ENCODE measurements around the gene EEF1G.
A peak's percentile ranks its signal among the peaks of the same experiment; 100 is the strongest.

Gene EEF1G

DNA sequence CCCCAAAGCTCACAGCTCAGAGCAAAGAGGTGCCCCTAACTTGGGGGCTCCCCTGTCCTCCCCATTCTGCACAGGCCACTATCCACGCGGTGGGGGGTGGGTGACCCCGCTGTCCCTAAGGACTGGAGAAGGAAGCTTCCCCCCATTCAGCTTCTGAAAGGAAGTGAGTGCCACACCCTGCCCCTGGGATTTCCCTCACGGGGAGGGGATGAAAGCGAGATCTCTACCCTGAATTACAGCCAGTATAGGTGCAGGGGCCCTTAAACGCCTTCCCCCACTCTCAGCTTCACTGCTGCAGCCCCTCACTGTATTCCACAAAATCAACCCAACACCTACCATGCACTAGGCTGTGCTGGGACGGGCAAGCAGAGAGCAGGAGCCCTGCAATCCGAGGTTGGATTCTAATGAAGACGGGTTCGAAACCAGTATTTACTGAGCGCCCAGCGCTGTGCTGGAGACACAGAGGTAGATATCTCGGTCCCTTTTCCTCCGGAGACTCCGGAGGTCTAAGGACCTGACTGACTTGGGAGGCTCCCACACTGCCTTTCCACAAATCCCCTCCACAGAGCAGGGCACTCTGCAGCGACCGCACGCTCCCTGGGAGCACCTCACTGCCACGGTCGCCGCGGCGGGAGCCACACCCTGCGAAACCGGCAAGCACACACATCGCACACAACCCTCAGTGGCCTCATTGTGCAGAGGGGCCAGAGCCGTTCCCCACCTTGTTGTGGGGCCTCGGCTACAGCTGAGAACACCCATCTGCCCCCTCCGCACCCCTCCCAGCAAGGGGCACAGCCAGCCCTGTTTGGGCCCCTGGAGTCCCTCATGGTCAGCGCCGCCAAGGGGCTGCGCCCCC is 28.9 kb downstream of the EEF1G start:
- Histone ChIP-seq H2BK12ac (ENCODE audit: low read length in 2 of 2) (peak overlapping the region in 1 of 2 experiments; percentile 54), H3K27me3 (ENCODE audit: control insufficient read depth in 1 of 2, insufficient read depth in 1 of 2, low read length in 2 of 2) (no peaks in the 10 kb centered on the region)

DNA sequence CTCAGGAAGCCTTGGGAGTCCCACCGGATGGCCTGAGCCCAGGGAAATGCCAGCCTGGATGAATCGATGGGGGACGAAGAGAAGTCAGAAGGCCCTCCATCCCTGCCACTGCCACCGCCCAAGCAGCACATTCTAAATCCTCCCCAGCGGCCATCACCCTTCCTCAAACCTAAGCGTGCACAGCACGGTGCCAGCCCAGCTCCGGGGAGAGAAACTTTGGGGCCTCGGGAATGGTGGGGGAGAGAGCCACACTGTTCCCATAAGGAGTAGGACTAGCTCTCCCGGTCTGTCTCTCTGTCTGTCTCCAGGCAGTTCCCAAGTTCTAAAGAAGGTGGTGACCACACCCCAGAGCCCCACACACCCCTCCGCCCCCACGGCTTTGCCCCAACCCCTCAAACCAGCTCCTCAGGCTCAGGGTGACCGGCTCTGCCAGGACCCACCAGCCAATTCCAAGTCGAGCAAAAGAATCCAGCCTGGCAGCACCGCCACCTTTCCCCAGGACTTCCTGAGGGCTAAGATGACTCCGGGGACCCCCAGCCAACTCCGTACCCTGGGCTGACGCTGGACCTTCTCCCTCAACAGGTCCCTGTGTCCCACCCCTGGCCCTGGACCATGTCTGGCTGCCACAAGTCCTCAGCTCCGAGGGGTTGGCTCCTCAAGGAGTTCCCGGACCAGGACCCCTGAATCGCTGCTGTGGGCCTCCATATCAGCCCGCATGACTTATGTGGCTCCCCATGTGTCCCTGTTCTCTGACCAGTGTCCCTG is 29.8 kb downstream of the EEF1G start:
- peak overlapping the region; percentile 84 for H3K27ac ChIP-seq (ENCODE audit: low read length, poor library complexity, severe bottlenecking)
- 22% methylated on average over 20 of the region's 22 CpGs for WGBS
- H2AFZ ChIP-seq (ENCODE audit: low read depth, low read length) = no peak overlapping the region
- no peaks in the 10 kb centered on the region for H3K27me3 ChIP-seq (ENCODE audit: control insufficient read depth in 1 of 2, insufficient read depth in 1 of 2, low read length in 2 of 2)
- H3K4me1 ChIP-seq (ENCODE audit: control insufficient read depth, insufficient read depth, low read depth, low read length) = peaks cover 42% of the 10 kb centered on the region
- peak overlapping the region; percentile 71 to 91 for H3K4ac ChIP-seq (ENCODE audit: low read depth in 1 of 2, low read length in 2 of 2)
- H3K9me3 ChIP-seq (ENCODE audit: control insufficient read depth, low read length) = no peaks in the 10 kb centered on the region
- H4K8ac ChIP-seq (ENCODE audit: low read length) = no peak overlapping the region
- no peaks in the 10 kb centered on the region for H3K79me1 ChIP-seq (replicated peaks; ENCODE audit: low read length, poor library complexity, severe bottlenecking)
- H3K23ac ChIP-seq (ENCODE audit: low read length in 2 of 2) = peak overlapping the region in 1 of 2 experiments; percentile 80
- peak overlapping the region; percentile 64 for H3K4me2 ChIP-seq (ENCODE audit: low read length, poor library complexity, severe bottlenecking)
- H2AK5ac ChIP-seq (ENCODE audit: low read length, severe bottlenecking) = peak overlapping the region; percentile 53
- H2BK5ac ChIP-seq (ENCODE audit: low read depth, low read length, poor library complexity, severe bottlenecking) = peak overlapping the region; percentile 50
- H3K36me3 ChIP-seq (ENCODE audit: control insufficient read depth in 1 of 2, insufficient read depth in 2 of 2, low read depth in 1 of 2, low read length in 2 of 2) = peaks cover 12 to 41% of the 10 kb centered on the region in 2 experiments
- H4K91ac ChIP-seq (ENCODE audit: low read length) = peak overlapping the region; percentile 77
- H2BK120ac ChIP-seq (ENCODE audit: low read depth, low read length) = peak overlapping the region; percentile 12
- peak overlapping the region; percentile 68 for H2BK15ac ChIP-seq (ENCODE audit: low read depth, poor library complexity, severe bottlenecking)
- H3K4me3 ChIP-seq (ENCODE audit: insufficient read depth in 1 of 2, low read depth in 1 of 2, low read length in 2 of 2) = peak overlapping the region; percentile 96 to 98
- DNase-seq = peak; percentile 23
- peak overlapping the region; percentile 98 for H3K9ac ChIP-seq (ENCODE audit: low read length)
- peak overlapping the region; percentile 94 to 95 for H3K18ac ChIP-seq (ENCODE audit: low read depth in 1 of 2, low read length in 2 of 2)
- peak overlapping the region in 1 of 2 experiments; percentile 98 for H3K14ac ChIP-seq (ENCODE audit: low read length in 2 of 2)
- peak overlapping the region in 1 of 2 experiments; percentile 39 for H2BK12ac ChIP-seq (ENCODE audit: low read length in 2 of 2)

More for the DNA sequence above, 28.9 kb downstream of the EEF1G start:
- H3K27ac ChIP-seq (ENCODE audit: low read length, poor library complexity, severe bottlenecking) = peak overlapping the region; percentile 84
- H3K4me3 ChIP-seq (ENCODE audit: insufficient read depth in 1 of 2, low read depth in 1 of 2, low read length in 2 of 2) = peak overlapping the region; percentile 96 to 98
- H2BK120ac ChIP-seq (ENCODE audit: low read depth, low read length) = no peak overlapping the region
- H3K4me1 ChIP-seq (ENCODE audit: control insufficient read depth, insufficient read depth, low read depth, low read length) = peaks cover 39% of the 10 kb centered on the region
- peak overlapping the region; percentile 53 for H2AK5ac ChIP-seq (ENCODE audit: low read length, severe bottlenecking)
- H3K9me3 ChIP-seq (ENCODE audit: control insufficient read depth, low read length) = no peaks in the 10 kb centered on the region
- H3K36me3 ChIP-seq (ENCODE audit: control insufficient read depth in 1 of 2, insufficient read depth in 2 of 2, low read depth in 1 of 2, low read length in 2 of 2) = peaks cover 11 to 41% of the 10 kb centered on the region in 2 experiments
- H3K14ac ChIP-seq (ENCODE audit: low read length in 2 of 2) = peak overlapping the region in 1 of 2 experiments; percentile 98
- peak overlapping the region; percentile 94 to 95 for H3K18ac ChIP-seq (ENCODE audit: low read depth in 1 of 2, low read length in 2 of 2)
- peak overlapping the region in 1 of 2 experiments; percentile 80 for H3K23ac ChIP-seq (ENCODE audit: low read length in 2 of 2)
- H2BK5ac ChIP-seq (ENCODE audit: low read depth, low read length, poor library complexity, severe bottlenecking) = peak overlapping the region; percentile 50
- peak overlapping the region; percentile 10 for H4K8ac ChIP-seq (ENCODE audit: low read length)
- H3K79me1 ChIP-seq (replicated peaks; ENCODE audit: low read length, poor library complexity, severe bottlenecking) = peaks cover 6% of the 10 kb centered on the region
- peak; percentile 40 for DNase-seq
- H4K91ac ChIP-seq (ENCODE audit: low read length) = peak overlapping the region; percentile 94
- H2BK15ac ChIP-seq (ENCODE audit: low read depth, poor library complexity, severe bottlenecking) = no peak overlapping the region
- WGBS = under 1% methylated on average over 32 of the region's 32 CpGs
- H3K4me2 ChIP-seq (ENCODE audit: low read length, poor library complexity, severe bottlenecking) = peak overlapping the region; percentile 64
- peak overlapping the region; percentile 27 to 91 for H3K4ac ChIP-seq (ENCODE audit: low read depth in 1 of 2, low read length in 2 of 2)
- no peak overlapping the region for H2AFZ ChIP-seq (ENCODE audit: low read depth, low read length)
- H3K9ac ChIP-seq (ENCODE audit: low read length) = peak overlapping the region; percentile 98

DNA sequence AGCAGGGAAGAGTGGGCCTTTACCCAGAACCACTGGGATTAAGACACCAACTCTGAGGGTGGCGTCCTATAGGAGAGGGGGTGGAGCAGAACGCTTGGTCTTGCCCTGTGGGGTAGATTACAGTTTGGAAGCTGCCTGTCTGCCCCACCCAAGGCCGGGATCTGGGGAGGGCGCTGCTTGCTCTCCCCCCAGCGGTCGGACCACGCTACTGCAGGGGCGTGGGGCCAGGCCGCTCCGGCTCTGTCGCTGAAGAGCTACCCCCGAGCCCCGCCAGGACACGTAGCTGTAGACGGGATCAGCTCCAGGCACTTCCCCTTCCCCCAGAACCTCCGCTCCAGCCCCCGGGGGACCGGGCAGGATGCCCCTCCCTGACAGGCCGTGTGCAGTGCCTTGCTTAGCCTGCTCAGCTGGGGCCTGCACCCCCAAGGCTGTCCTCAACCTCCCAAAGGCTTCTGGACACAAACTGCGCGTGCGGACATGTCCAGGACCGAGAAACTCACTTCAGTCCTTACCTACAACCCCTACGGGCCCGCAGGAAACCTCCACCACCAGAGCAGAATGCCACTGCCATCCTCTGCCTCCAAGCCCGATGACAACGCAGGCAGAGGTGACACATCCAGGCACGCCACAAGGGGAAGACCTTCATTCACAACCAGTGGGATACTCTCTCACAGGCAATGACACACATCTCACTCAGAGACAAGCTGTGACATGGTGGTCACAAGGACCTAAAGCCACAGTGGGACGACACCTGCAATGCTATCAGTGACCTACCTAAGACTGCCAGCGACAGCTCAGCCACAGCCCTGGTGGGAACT is 30.7 kb downstream of the EEF1G start:
- H3K27me3 ChIP-seq (ENCODE audit: control insufficient read depth in 1 of 2, insufficient read depth in 1 of 2, low read length in 2 of 2) = no peaks in the 10 kb centered on the region
- no peaks in the 10 kb centered on the region for H3K9me3 ChIP-seq (ENCODE audit: control insufficient read depth, low read length)
- H3K27ac ChIP-seq (ENCODE audit: low read length, poor library complexity, severe bottlenecking) = peak overlapping the region; percentile 84
- DNase-seq = peak; percentile 77
- peak overlapping the region in 1 of 2 experiments; percentile 37 for H2BK12ac ChIP-seq (ENCODE audit: low read length in 2 of 2)
- peak overlapping the region; percentile 26 to 44 for H3K4ac ChIP-seq (ENCODE audit: low read depth in 1 of 2, low read length in 2 of 2)
- 8% methylated on average over 27 of the region's 30 CpGs for WGBS
- peaks cover 44% of the 10 kb centered on the region for H3K4me1 ChIP-seq (ENCODE audit: control insufficient read depth, insufficient read depth, low read depth, low read length)
- peak overlapping the region; percentile 19 for H4K91ac ChIP-seq (ENCODE audit: low read length)
- H3K9ac ChIP-seq (ENCODE audit: low read length) = peak overlapping the region; percentile 98
- peak overlapping the region in 1 of 2 experiments; percentile 74 for H3K23ac ChIP-seq (ENCODE audit: low read length in 2 of 2)
- H2AK5ac ChIP-seq (ENCODE audit: low read length, severe bottlenecking) = peak overlapping the region; percentile 8
- peak overlapping the region; percentile 4 for H2BK15ac ChIP-seq (ENCODE audit: low read depth, poor library complexity, severe bottlenecking)
- H3K4me3 ChIP-seq (ENCODE audit: insufficient read depth in 1 of 2, low read depth in 1 of 2, low read length in 2 of 2) = peak overlapping the region; percentile 96 to 98
- peak overlapping the region; percentile 45 for H4K8ac ChIP-seq (ENCODE audit: low read length)
- H3K14ac ChIP-seq (ENCODE audit: low read length in 2 of 2) = peak overlapping the region in 1 of 2 experiments; percentile 46
- peak overlapping the region; percentile 64 for H3K4me2 ChIP-seq (ENCODE audit: low read length, poor library complexity, severe bottlenecking)
- peak overlapping the region; percentile 31 to 59 for H3K18ac ChIP-seq (ENCODE audit: low read depth in 1 of 2, low read length in 2 of 2)
- no peak overlapping the region for H2BK120ac ChIP-seq (ENCODE audit: low read depth, low read length)
- H2AFZ ChIP-seq (ENCODE audit: low read depth, low read length) = no peak overlapping the region
- H3K36me3 ChIP-seq (ENCODE audit: control insufficient read depth in 1 of 2, insufficient read depth in 2 of 2, low read depth in 1 of 2, low read length in 2 of 2) = peaks cover 20 to 46% of the 10 kb centered on the region in 2 experiments
- H2BK5ac ChIP-seq (ENCODE audit: low read depth, low read length, poor library complexity, severe bottlenecking) = peak overlapping the region; percentile 26
- no peaks in the 10 kb centered on the region for H3K79me1 ChIP-seq (replicated peaks; ENCODE audit: low read length, poor library complexity, severe bottlenecking)

Data from mesenchymal stem cell (in vitro differentiated cells and primary cell).